ENCODE measurements around the gene LRFN2. TPM values are rescaled to one million over a fixed set of nuclear protein-coding genes. Genes with fewer than 3 reads are reported as not detected.

The LRFN2 gene
- total and polyA plus RNA-seq, 2 of the 8 experiments (the other 6 are each of a cell fraction or from before 2014, with no cell fraction given): 2.3 TPM

DNA sequence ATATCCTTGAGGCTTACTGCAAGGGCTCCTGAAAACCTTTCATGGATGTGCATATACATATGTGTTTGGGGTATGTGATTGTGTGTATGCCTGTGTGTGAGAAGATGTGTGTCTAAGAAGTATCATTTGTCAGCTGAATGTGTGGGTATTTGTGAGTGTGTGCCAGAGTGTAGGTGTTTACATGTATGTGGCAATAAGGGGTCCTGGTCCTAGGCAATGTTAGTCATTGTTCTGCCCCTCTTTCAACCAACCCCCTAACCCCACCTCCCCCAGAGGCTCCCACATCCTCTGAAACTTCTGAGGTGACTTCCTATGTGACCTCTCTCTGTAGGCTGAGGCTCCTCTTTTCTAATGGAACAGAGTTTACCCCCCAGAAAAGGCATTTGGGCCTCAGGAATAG, 186.4 kb downstream of the LRFN2 start:
- FAIRE-seq (no peak), DNase-seq (ENCODE audit: low read depth in 1 of 2, low spot score in 2 of 2) (no peak)
- no peak overlapping the region for H3K9ac ChIP-seq (replicated peaks in 1 of 4; ENCODE audit: extremely low read depth in 1 of 4, low read depth in 3 of 4, low read length in 3 of 4)
- H3K79me1 ChIP-seq (ENCODE audit: low read depth, low read length): no peaks in the 10 kb centered on the region
- no peak overlapping the region for H3K4me2 ChIP-seq (ENCODE audit: insufficient read depth in 1 of 2, low read depth in 2 of 2, low read length in 2 of 2)
- H3K27me3 ChIP-seq (replicated peaks in 1 of 4; ENCODE audit: control insufficient read depth in 3 of 4, extremely low read depth in 1 of 4, insufficient read depth in 3 of 4, low read length in 3 of 4): no peaks in the 10 kb centered on the region
- no peak overlapping the region for H4K5ac ChIP-seq (ENCODE audit: insufficient read length, low read depth, low read length)
- no peak overlapping the region for H2AK5ac ChIP-seq (ENCODE audit: low read depth, low read length)
- no peak overlapping the region for H2BK120ac ChIP-seq (replicated peaks; ENCODE audit: low read depth, low read length)
- H4K8ac ChIP-seq (ENCODE audit: extremely low read depth, insufficient read depth, low read length): no peak overlapping the region
- no peak overlapping the region for H2BK15ac ChIP-seq (ENCODE audit: low read length)
- H3K56ac ChIP-seq (replicated peaks; ENCODE audit: insufficient read length, low read depth, low read length): no peak overlapping the region
- no peak overlapping the region for H3K14ac ChIP-seq (ENCODE audit: insufficient read length)
- H3K9me3 ChIP-seq (ENCODE audit: insufficient read depth in 2 of 2, low read depth in 1 of 2, low read length in 1 of 2): no peaks in the 10 kb centered on the region
- peaks cover 0 to 3% (median 0%) of the 10 kb centered on the region in 4 experiments; a peak in 1 of 7 replicates for H3K4me1 ChIP-seq (replicated peaks in 1 of 4; ENCODE audit: control insufficient read depth in 3 of 4, insufficient read depth in 4 of 4, low read length in 3 of 4)
- ChIA-PET CTCF (ENCODE audit: partially characterized antibody) (interaction anchor here (1.6 kb wide), 1 partner anchor 17 kb away, joined by 4 read pairs; no protein-coding TSS in a partner anchor), POLR2A (ENCODE audit: partially characterized antibody) (no interaction called here)
- H3K23ac ChIP-seq (ENCODE audit: insufficient read length): no peak overlapping the region
- H2BK5ac ChIP-seq (ENCODE audit: low read depth, low read length): no peak overlapping the region
- H3K27ac ChIP-seq (ENCODE audit: low read depth, low read length): no peak overlapping the region
- H2BK20ac ChIP-seq (ENCODE audit: low read length): no peak overlapping the region
- no peaks in the 10 kb centered on the region for H3K36me3 ChIP-seq (ENCODE audit: control insufficient read depth in 2 of 4, insufficient read depth in 4 of 4, low read length in 3 of 4)
- H4K91ac ChIP-seq (replicated peaks; ENCODE audit: insufficient read length, low read length): no peak overlapping the region
- no peak overlapping the region for H3K18ac ChIP-seq (ENCODE audit: extremely low read depth, low read length)
- no peak for TF ChIP-seq RXRA (IDR thresholded peaks at IDR 0.05; ENCODE audit: insufficient read depth, low read depth, low read length)
- TF ChIP-seq GABPA (IDR thresholded peaks at IDR 0.05; ENCODE audit: borderline replicate concordance, insufficient read depth, low read length): no peak
- no peak for TF ChIP-seq SIRT6 (IDR thresholded peaks at IDR 0.05; ENCODE audit: low read length)
- no peak for TF ChIP-seq JUND (IDR thresholded peaks at IDR 0.05; ENCODE audit: low read length)
- TF ChIP-seq, protein P1, sequence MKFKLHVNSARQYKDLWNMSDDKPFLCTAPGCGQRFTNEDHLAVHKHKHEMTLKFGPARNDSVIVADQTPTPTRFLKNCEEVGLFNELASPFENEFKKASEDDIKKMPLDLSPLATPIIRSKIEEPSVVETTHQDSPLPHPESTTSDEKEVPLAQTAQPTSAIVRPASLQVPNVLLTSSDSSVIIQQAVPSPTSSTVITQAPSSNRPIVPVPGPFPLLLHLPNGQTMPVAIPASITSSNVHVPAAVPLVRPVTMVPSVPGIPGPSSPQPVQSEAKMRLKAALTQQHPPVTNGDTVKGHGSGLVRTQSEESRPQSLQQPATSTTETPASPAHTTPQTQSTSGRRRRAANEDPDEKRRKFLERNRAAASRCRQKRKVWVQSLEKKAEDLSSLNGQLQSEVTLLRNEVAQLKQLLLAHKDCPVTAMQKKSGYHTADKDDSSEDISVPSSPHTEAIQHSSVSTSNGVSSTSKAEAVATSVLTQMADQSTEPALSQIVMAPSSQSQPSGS (IDR thresholded peaks at IDR 0.05; ENCODE audit: low read length): no peak
- TF ChIP-seq EP300 (IDR thresholded peaks at IDR 0.05; ENCODE audit: borderline replicate concordance in 1 of 2, low read depth in 2 of 2, low read length in 2 of 2): no peak
- TF ChIP-seq HDAC6 (IDR thresholded peaks at IDR 0.05; ENCODE audit: low read depth, low read length): no peak
- TF ChIP-seq ASH2L (IDR thresholded peaks at IDR 0.05; ENCODE audit: low read length): no peak
- H3K23me2 ChIP-seq (ENCODE audit: low read depth, low read length): no peaks in the 10 kb centered on the region
- no peak overlapping the region for H2AFZ ChIP-seq (ENCODE audit: low read length)
- no peak overlapping the region for H3K4ac ChIP-seq (replicated peaks; ENCODE audit: insufficient read length, low read depth, low read length)
- no peaks in the 10 kb centered on the region for H3K79me2 ChIP-seq (ENCODE audit: control insufficient read depth in 1 of 2, insufficient read depth in 2 of 2, low read length in 2 of 2)
- no peak overlapping the region; the same call in 1 of the 2 replicates for H2BK12ac ChIP-seq (ENCODE audit: low read depth, low read length)
- H4K20me1 ChIP-seq (replicated peaks in 1 of 2; ENCODE audit: control insufficient read depth in 1 of 2, insufficient read depth in 2 of 2, low read length in 2 of 2): no peaks in the 10 kb centered on the region
- H3K4me3 ChIP-seq (ENCODE audit: extremely low read depth in 1 of 4, insufficient read depth in 2 of 4, low read depth in 3 of 4, low read length in 4 of 4): no peak overlapping the region

Data from H1 (cell line).